Measurements from ENCODE around the gene DZIP1L.
"Not testable (repeated sequence)": the region's sequence is repeated elsewhere in the genome, so short reads cannot be mapped to it uniquely, and the experiment has no call there.

DZIP1L gene

GRCh38 chr3:138103466-138103865, 11.9 kb downstream of the DZIP1L start:
- no peak; the same call in 2 of the 3 replicates for ATAC-seq

DNA sequence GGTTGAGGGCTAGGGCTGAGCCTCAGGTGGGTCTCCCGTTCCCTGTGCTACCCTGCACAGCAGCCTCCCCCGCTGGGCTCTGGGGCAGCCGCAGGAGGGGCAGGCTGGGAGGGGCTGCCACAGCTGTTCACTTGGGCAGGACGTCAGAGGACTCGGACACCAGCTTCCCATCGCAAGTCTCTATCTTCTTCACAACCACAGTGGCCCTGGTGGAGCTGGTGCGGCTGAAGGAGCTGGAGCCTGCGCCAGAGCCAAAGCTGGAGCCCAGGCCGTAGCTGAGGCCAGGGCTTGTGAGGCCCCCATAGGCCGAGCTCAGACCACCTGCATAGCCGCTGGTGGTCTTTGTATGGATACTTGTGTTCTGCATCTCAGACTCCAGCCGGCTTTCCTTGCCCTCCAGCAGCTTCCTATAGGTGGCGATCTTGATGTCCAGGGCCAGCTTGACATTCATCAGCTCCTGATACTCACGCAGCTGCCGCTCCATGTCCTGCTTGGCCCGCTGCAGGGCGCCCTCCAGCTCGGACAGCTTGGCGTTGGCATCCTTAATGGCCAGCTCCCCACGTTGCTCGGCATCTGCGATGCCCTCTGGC, 14.0 kb downstream of the DZIP1L start:
- ATAC-seq, result not testable (repeated sequence)

More at GRCh38 chr3:138103466-138103865, 11.9 kb downstream of the DZIP1L start:
- no peak for TF ChIP-seq GLIS3 (CRISPR knock-in tag; IDR thresholded peaks at IDR 0.05)
- no peak for TF ChIP-seq ZNF8 (CRISPR knock-in tag; IDR thresholded peaks at IDR 0.05)
- TF ChIP-seq PPARA (CRISPR knock-in tag; IDR thresholded peaks at IDR 0.05; ENCODE audit: borderline replicate concordance), result no peak
- TF ChIP-seq, protein P1, sequence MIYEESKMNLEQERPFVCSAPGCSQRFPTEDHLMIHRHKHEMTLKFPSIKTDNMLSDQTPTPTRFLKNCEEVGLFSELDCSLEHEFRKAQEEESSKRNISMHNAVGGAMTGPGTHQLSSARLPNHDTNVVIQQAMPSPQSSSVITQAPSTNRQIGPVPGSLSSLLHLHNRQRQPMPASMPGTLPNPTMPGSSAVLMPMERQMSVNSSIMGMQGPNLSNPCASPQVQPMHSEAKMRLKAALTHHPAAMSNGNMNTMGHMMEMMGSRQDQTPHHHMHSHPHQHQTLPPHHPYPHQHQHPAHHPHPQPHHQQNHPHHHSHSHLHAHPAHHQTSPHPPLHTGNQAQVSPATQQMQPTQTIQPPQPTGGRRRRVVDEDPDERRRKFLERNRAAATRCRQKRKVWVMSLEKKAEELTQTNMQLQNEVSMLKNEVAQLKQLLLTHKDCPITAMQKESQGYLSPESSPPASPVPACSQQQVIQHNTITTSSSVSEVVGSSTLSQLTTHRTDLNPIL (CRISPR knock-in tag; IDR thresholded peaks at IDR 0.05; ENCODE audit: low read depth), result no peak
- TF ChIP-seq, protein P2, sequence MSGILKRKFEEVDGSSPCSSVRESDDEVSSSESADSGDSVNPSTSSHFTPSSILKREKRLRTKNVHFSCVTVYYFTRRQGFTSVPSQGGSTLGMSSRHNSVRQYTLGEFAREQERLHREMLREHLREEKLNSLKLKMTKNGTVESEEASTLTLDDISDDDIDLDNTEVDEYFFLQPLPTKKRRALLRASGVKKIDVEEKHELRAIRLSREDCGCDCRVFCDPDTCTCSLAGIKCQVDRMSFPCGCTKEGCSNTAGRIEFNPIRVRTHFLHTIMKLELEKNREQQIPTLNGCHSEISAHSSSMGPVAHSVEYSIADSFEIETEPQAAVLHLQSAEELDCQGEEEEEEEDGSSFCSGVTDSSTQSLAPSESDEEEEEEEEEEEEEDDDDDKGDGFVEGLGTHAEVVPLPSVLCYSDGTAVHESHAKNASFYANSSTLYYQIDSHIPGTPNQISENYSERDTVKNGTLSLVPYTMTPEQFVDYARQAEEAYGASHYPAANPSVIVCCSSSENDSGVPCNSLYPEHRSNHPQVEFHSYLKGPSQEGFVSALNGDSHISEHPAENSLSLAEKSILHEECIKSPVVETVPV (CRISPR knock-in tag; IDR thresholded peaks at IDR 0.05), result no peak
- no peak for TF ChIP-seq RARB (CRISPR knock-in tag; IDR thresholded peaks at IDR 0.05)
- no peak for TF ChIP-seq ZNF565 (CRISPR knock-in tag; conservative IDR thresholded peaks at IDR 0.05; ENCODE audit: low read depth)
- TF ChIP-seq TOX (CRISPR knock-in tag; IDR thresholded peaks at IDR 0.05; ENCODE audit: borderline replicate concordance), result no peak
- TF ChIP-seq ZFP3 (CRISPR knock-in tag; IDR thresholded peaks at IDR 0.05), result no peak
- TF ChIP-seq TCF4 (CRISPR knock-in tag; IDR thresholded peaks at IDR 0.05; ENCODE audit: borderline replicate concordance), result no peak
- no peak for TF ChIP-seq ZC3H10 (CRISPR knock-in tag; IDR thresholded peaks at IDR 0.05)
- no peak for TF ChIP-seq ISL1 (CRISPR knock-in tag; IDR thresholded peaks at IDR 0.05)
- no peak for TF ChIP-seq SNAI2 (CRISPR knock-in tag; IDR thresholded peaks at IDR 0.05)
- TF ChIP-seq ZFP30 (CRISPR knock-in tag; IDR thresholded peaks at IDR 0.05), result no peak
- no peak for TF ChIP-seq ESRRG (CRISPR knock-in tag; IDR thresholded peaks at IDR 0.05)
- TF ChIP-seq, protein P3, sequence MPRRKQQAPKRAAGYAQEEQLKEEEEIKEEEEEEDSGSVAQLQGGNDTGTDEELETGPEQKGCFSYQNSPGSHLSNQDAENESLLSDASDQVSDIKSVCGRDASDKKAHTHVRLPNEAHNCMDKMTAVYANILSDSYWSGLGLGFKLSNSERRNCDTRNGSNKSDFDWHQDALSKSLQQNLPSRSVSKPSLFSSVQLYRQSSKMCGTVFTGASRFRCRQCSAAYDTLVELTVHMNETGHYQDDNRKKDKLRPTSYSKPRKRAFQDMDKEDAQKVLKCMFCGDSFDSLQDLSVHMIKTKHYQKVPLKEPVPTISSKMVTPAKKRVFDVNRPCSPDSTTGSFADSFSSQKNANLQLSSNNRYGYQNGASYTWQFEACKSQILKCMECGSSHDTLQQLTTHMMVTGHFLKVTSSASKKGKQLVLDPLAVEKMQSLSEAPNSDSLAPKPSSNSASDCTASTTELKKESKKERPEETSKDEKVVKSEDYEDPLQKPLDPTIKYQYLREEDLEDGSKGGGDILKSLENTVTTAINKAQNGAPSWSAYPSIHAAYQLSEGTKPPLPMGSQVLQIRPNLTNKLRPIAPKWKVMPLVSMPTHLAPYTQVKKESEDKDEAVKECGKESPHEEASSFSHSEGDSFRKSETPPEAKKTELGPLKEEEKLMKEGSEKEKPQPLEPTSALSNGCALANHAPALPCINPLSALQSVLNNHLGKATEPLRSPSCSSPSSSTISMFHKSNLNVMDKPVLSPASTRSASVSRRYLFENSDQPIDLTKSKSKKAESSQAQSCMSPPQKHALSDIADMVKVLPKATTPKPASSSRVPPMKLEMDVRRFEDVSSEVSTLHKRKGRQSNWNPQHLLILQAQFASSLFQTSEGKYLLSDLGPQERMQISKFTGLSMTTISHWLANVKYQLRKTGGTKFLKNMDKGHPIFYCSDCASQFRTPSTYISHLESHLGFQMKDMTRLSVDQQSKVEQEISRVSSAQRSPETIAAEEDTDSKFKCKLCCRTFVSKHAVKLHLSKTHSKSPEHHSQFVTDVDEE (CRISPR knock-in tag; IDR thresholded peaks at IDR 0.05), result no peak
- no peak for TF ChIP-seq ZNF70 (CRISPR knock-in tag; IDR thresholded peaks at IDR 0.05)
- TF ChIP-seq CSDC2 (CRISPR knock-in tag; IDR thresholded peaks at IDR 0.05), result no peak

DNA sequence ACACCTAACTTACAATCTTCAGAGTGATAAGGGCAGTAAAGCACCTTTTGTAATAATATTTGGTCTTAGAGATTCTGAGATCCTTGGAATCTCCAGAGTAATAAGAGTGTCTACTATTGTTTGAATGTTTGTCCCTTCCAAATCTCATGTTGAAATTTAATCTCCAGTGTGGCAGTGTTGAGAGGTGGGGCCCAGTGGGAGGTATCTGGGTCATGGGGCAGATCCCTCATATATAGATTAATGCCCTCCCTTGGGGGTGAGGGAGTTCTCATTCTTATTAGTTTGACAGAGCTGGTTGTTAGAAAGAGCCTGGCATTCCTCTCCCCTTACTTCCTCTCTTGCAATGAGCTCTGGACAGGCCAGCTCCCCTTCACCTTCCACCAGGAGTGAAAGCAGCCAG, 16.0 kb downstream of the DZIP1L start:
- TF ChIP-seq GLIS3 (CRISPR knock-in tag; IDR thresholded peaks at IDR 0.05) (no peak), ZNF70 (CRISPR knock-in tag; IDR thresholded peaks at IDR 0.05) (no peak), ISL1 (CRISPR knock-in tag; IDR thresholded peaks at IDR 0.05) (no peak), ZNF8 (CRISPR knock-in tag; IDR thresholded peaks at IDR 0.05) (no peak), BACH2 (CRISPR knock-in tag; IDR thresholded peaks at IDR 0.05; ENCODE audit: borderline replicate concordance) (no peak), CSDC2 (CRISPR knock-in tag; IDR thresholded peaks at IDR 0.05) (no peak), OSR1 (CRISPR knock-in tag; IDR thresholded peaks at IDR 0.05) (no peak), TOX (CRISPR knock-in tag; IDR thresholded peaks at IDR 0.05; ENCODE audit: borderline replicate concordance) (no peak), ZC3H10 (CRISPR knock-in tag; IDR thresholded peaks at IDR 0.05) (no peak), PPARA (CRISPR knock-in tag; IDR thresholded peaks at IDR 0.05; ENCODE audit: borderline replicate concordance) (no peak), ZFP30 (CRISPR knock-in tag; IDR thresholded peaks at IDR 0.05) (no peak), ARNTL (CRISPR knock-in tag; IDR thresholded peaks at IDR 0.05; ENCODE audit: borderline replicate concordance, low read depth) (no peak), ZNF565 (CRISPR knock-in tag; conservative IDR thresholded peaks at IDR 0.05; ENCODE audit: low read depth) (no peak), ZFP3 (CRISPR knock-in tag; IDR thresholded peaks at IDR 0.05) (no peak), RARB (CRISPR knock-in tag; IDR thresholded peaks at IDR 0.05) (no peak)
- TF ChIP-seq, protein P4, sequence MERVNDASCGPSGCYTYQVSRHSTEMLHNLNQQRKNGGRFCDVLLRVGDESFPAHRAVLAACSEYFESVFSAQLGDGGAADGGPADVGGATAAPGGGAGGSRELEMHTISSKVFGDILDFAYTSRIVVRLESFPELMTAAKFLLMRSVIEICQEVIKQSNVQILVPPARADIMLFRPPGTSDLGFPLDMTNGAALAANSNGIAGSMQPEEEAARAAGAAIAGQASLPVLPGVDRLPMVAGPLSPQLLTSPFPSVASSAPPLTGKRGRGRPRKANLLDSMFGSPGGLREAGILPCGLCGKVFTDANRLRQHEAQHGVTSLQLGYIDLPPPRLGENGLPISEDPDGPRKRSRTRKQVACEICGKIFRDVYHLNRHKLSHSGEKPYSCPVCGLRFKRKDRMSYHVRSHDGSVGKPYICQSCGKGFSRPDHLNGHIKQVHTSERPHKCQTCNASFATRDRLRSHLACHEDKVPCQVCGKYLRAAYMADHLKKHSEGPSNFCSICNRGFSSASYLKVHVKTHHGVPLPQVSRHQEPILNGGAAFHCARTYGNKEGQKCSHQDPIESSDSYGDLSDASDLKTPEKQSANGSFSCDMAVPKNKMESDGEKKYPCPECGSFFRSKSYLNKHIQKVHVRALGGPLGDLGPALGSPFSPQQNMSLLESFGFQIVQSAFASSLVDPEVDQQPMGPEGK (CRISPR knock-in tag; IDR thresholded peaks at IDR 0.05; ENCODE audit: borderline replicate concordance), result no peak
- TF ChIP-seq, protein P2 (CRISPR knock-in tag; IDR thresholded peaks at IDR 0.05), result no peak
- no peak for ATAC-seq
